Renal pelvis (tissue), 4 donors: ENCODE measurements around the gene EIF2B5. TPM values are rescaled to one million over a fixed set of nuclear protein-coding genes. Genes with fewer than 3 reads are reported as not detected.

Source experiments
- DNase-seq: peaks from one replicate; pipeline ENCODE4 v3.0.0-alpha.2; 2013
- polyA plus RNA-seq, 3 donors: library from polyadenylated mRNA; unstranded; fragments of 120-200 nt; gene quantifications; one replicate each; pipeline ENCODE4 v1.2.1, GENCODE V29; 2013; ENCODE audit not compliant: insufficient read length in 3 of 3

EIF2B5 gene
- polyA plus RNA-seq, 3 donors, result 49.2 to 55.3 (median 55.3) TPM

DNA sequence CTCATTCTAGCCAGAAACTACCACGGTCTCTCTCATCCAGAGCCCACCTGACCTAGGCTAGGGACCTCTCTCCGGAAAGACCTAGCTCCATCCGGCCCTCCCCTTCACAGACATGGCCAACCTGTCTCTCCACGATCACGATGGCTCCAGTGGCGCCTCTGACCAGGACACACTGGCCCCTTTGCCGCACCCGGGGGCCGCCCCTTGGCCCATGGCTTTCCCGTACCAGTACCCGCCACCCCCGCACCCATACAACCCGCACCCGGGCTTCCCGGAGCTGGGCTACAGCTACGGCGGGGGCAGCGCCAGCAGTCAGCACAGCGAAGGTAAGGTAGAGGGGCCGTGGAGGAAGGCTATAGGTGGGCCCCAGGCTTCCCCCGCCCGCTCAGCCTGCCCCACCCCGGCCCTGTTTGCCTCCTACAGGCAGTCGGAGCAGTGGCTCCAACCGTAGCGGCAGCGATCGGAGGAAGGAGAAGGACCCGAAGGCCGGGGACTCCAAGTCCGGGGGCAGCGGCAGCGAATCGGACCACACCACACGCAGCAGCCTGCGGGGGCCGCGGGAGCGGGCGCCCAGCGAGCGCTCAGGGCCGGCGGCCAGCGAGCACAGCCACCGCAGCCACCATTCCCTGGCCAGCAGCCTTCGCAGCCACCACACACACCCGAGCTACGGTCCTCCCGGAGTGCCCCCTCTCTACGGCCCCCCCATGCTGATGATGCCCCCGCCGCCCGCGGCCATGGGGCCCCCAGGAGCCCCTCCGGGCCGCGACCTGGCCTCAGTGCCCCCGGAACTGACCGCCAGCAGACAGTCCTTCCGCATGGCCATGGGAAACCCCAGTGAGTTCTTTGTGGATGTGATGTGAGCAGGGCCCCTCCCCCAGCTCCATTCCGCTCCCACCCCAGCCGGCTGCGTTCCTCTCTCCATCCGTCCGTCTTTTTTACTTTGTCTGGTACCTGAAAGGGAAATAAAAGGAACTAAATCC is 35.0 kb downstream of the EIF2B5 start:
- DNase-seq, result no peak

DNA sequence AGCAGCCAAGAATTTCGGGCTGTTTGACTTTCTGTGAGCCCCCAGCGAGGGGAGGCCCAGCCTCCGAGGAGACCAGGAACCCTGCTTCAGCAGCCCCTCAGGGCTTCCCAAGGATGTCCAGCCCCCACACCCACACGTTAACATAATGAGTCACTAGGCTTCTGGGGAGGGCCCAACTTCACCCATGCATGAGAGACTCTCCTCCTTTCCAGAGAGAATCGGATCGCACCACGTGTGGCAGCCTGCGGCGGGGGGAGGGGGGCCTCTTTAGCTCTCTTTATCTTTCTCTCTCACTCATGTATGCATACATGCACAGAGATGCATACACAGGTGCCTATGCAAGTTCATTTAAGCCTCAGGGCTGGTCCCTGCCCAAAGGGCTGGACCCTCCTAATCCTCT is 36.4 kb downstream of the EIF2B5 start:
- no peak for DNase-seq

DNA sequence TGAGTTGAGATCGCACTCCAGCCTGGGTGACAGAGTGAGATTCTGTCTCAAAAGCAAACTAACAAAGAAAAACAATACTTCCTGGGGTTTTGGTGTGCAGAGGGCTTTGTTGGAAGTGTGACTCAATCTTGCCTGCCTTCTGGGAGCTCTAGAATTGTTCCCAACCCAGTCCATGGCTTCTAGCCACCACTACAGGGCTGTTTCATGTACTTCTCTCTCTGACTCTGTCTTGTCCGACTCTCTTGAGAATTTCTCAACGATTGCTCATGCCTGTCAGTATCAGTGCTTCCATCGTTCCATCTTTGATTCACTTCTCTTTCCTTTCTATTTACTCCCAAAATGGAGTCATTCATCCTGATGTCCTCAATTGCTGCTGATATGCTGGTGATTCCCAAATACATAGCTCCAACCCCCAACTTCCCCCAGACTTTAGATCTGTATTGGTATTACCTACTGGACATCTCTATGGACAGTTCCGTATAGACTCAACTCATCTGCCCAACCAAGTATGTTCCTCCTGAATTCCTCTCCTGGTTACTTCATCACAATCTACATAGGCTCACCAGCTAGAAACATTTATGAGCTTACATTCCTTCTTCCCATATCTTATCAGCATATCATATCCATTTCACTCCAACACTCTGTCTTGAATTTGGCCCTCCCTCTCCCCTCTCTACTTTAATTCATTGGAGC is 37.7 kb downstream of the EIF2B5 start:
- DNase-seq, result no peak

DNA sequence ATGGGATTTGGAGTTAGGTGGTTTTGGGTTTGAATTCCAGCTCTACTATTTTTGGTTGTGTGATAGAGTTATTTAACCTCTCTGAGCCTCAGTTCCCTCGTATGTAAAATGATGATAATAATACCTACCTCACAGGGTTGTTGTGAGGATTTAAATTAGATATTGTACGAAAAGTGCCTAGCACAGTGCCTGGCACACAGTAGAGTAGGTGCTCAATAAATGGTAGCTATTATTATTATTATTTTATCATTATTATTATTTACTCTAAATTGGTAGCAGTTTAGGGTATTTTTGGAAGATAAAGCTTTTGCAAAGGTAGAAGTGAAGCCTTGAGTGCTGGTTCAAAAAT is 38.2 kb downstream of the EIF2B5 start:
- DNase-seq, result no peak

DNA sequence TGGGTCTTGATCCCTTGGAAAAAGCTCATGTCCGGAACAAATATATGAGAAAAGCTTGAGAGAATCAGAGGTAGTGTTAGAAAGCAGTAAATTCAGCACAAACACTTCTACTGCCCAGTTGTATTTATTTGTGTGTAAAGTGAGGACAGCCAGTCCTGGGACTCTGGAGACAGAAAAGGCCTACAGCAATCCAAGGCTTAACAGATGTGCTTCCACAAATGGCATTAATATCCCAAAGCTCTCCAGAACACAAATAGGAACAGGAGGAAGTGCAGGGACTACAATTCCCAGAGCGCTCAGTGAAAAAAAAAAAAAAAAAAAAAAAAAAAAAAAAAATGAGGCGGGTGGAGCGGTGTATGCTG is 39.1 kb downstream of the EIF2B5 start:
- DNase-seq, result no peak

DNA sequence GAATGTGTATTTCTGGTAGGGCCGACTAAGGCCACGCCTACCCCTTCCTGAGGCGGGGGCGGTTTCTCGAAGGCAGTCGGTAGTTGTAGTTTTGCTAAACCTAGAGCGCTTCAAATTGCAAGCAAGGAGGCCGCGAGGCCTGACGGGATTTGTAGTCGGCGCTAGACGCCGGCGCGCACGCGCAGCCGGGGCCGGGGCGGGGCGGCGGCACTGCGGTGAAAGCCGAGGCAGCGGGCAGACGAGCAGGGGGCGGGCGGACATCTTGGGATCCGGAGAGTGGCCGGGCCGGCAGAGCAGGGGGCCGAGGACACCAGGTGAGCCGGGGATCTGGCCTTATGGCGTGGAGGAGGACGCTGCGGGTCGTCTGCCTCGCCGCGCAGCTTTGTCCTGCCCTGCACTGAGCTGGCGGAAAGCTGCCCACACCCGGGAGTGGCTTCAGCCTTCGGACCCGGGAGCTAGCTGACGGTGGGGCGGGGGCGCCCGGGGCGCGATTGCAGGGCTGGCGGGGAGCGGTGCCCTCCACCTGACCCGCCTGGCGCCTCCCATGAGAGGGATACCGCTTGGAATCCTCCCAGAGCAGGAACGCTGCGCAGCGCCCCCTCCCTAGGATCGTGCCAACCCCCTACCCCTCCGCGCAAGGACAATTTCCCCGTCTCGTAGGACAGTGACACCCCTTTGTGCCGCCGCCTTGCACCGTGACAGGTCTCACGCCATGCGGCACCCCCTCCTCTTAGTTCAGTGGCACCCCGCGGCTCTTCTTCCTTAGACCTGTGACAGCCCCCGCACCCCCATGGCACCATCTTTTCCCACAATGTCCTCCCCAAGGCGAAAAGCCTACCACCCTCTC is 39.7 kb downstream of the EIF2B5 start, which contains the start of gene AP2M1:
Gene AP2M1 (plus strand): TSS at position 210 of the 847 bp plus-strand sequence. CDS start 2,139 bp downstream, outside the sequence.
- DNase-seq, result peak; percentile 99

DNA sequence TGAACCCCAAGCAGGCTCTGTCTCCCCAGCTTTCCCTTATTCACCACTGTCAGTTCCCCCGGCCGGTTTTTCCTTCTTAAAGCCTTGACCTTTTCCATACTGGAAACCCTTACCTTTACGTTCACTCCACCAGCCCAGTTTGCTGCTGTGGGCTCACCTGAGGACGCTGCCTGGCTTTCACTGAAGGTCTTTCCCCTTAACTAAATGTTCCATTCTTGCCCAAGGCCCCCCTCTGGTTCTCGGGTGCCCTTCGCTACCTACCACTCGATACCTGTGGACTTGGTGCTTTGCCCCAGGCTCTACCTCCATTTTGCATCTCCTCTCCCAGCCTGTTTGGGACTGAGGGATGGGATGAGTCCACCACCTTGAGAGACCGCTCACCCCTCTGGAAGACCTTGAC is 40.3 kb downstream of the EIF2B5 start:
- DNase-seq, result no peak

DNA sequence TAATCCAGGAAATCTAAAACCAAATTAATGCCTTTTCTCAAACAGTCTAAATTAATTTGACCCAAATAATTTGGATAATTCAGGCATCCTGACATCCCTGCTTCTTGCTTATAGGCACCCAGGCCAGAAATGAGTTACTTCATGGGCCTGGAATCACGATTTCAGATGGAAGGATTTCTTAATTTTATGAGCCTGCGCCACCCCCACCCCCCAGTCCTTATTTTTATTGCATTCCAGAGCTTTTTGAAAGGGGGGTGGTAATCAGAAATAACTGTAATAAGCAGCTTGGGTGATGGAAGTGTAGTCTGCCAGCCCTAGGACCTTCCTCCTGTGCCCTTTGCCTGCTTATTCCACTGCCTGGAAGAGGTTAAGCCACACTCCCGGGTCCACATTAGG is 40.8 kb downstream of the EIF2B5 start:
- DNase-seq, result no peak

DNA sequence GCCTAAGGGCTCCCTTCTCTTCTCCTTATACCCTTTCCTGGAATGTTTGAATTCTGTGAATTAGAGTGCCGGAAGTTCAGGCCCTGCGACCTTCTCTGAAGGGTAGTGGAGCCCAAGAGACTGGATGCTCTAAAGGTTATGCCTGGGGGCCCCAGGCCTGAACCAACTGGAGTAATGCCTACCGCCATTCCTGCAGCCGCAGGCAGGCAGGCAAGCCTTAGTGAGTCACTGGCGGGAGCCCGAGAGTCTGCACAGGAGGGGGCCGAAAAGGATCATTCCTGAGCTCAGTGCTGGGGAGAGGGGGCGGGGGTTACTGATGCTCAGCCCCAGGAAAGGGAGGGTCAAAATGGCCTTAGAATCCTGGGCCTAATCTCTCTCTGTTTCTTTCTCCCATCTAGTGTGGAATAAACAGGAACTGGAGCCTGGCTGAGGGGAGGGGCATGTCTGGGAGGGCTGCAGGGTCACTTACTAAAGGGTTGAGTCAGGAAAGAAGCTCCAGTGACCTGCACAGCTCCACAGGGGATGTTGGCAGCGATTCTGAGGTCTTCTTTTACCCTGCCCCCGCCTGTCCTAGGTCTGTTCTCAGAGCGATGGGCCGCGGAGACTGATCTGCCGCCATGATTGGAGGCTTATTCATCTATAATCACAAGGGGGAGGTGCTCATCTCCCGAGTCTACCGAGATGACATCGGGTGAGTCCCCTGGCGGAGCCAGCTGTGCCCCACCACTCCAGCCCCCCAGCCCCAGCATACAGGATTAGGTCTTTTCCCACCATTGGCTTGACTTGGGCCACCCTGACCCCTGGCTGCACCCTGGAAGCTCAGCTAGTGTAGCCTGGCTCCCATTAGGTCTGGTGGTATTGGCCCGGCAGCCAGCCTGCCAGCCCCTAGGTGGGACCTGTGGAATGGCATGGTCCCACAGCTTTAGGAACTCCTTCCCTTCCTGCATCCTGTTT is 41.5 kb downstream of the EIF2B5 start:
- peak; percentile 50 for DNase-seq

DNA sequence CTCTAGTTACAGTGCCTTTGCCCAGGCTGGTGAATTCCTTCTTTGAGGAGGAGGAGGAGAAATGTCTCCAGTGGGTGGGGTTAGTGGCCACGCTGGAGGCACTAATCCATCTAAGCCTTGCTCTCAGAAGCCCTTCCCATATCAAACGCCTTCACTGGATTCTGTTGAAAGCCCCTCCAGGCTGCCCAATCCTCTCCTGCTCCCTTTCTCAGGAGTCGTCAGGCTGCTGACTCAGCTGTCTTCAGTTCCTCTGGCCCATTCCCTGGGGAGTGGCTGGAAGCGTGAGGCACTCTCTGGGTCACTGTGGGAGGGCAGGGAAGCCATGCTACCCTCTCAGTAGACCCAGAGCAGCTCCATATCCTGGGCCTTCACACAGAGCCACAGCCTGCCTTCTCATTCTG is 42.2 kb downstream of the EIF2B5 start:
- DNase-seq, result no peak

DNA sequence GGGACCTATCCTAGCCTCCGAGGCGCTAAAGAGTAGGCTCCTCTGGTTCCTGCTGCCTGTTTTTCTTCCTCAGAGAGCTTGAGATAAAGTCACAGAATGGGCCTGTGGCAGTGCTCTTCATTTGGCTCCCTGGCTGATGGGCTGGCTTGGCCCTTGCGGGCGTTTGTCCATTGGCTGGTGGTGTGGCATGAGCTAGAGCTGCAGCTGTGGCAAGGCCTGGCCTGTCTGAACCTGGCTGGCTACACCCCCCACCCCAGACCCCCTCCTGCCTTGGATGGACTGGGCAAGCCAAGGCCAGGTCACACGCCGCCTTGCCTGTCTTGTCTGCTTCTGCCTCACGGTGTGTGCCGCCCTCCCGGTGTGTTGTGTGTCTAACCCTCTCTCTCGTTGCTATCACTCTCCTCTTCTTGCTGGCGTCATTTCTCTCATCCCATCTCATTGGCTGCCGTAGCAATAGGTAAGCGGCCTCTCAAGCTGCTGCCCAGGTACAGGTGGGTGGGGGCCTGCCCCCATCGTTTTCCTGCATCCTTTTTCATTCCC is 42.7 kb downstream of the EIF2B5 start:
- DNase-seq, result no peak

DNA sequence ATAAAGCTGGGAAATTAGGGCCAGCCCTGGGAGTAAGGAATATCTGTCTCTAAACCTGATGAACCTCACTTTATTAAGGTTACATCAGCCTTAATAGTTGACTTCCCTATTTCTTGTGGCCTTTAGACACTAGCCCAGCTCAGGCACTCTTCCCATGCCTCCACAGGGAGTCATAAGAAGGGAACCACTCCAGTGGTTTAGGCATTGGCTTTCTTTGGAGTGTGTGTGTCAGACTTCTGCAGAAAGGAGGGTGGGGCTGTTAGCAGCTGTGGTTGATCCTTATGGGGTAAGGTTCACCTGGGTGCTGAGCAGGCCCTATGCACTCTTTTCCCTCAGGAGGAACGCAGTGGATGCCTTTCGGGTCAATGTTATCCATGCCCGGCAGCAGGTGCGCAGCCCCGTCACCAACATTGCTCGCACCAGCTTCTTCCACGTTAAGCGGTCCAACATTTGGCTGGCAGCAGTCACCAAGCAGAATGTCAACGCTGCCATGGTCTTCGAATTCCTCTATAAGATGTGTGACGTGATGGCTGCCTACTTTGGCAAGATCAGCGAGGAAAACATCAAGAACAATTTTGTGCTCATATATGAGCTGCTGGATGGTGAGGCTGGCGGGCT is 43.5 kb downstream of the EIF2B5 start:
- no peak for DNase-seq

DNA sequence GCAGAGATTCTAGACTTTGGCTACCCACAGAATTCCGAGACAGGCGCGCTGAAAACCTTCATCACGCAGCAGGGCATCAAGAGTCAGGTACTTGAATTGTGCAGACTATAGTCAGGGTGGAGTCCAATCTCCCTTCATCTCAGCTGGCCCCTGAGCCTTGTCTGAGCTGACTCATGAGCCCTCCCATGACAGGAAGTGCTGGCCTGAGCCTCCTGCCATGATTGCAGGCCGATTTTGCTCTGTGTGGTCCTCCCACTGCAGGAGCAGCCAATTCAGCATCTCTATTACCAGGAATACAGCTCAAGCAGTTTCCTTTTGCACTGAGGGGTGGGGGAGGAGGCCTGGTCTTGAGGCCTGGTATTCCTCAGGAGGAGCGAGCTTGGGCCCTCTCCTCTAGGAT is 45.0 kb downstream of the EIF2B5 start:
- no peak for DNase-seq

DNA sequence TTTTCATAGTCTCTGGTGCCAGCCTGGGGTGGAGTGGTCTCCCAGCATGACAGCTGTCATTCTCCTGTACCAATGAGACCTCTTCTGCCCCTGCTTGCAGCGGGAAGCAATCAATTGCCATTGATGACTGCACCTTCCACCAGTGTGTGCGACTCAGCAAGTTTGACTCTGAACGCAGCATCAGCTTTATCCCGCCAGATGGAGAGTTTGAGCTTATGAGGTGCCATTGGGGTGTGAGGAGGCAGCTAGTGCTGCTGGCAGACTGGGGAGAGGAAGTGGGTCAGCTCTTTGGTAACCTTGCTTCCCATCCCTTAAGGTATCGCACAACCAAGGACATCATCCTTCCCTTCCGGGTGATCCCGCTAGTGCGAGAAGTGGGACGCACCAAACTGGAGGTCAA is 46.4 kb downstream of the EIF2B5 start:
- no peak for DNase-seq

DNA sequence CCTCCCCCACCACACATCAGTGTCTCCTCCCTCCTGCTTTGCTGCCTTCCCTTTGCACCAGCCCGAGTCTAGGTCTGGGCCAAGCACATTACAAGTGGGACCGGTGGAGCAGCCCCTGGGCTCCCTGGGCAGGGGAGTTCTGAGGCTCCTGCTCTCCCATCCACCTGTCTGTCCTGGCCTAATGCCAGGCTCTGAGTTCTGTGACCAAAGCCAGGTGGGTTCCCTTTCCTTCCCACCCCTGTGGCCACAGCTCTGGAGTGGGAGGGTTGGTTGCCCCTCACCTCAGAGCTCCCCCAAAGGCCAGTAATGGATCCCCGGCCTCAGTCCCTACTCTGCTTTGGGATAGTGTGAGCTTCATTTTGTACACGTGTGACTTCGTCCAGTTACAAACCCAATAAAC is 48.5 kb downstream of the EIF2B5 start:
- no peak for DNase-seq

DNA sequence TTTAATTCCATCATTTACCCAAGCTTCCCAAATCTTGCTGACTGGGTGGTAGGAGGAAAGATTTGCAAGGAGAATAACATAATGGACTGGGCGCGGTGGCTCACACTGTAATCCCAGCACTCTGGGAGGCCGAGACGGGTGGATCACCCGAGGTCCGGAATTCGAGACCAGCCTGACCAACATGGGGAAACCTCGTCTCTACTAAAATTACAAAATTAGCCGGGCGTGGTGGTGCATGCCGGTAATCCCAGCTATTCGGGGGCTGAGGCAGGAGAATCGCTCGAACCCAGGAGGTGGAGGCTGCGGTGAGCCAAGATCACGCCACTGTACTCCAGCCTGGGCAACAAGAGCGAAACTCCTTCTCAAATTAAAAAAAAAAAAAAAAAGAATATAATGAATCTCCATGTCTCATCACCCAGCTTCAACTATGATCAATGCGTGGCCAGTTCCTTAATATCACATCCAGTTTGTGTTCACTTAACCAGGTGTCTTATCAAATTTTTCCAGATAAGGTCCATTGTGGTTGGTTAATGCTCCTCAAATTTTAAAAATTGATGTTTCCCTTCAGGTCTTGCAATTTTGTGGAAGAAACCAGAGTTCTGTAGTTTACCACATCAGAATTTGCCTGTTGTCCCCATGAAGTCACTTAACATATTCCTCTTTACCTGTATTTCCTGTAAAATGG is 49.5 kb downstream of the EIF2B5 start:
- no peak for DNase-seq

DNA sequence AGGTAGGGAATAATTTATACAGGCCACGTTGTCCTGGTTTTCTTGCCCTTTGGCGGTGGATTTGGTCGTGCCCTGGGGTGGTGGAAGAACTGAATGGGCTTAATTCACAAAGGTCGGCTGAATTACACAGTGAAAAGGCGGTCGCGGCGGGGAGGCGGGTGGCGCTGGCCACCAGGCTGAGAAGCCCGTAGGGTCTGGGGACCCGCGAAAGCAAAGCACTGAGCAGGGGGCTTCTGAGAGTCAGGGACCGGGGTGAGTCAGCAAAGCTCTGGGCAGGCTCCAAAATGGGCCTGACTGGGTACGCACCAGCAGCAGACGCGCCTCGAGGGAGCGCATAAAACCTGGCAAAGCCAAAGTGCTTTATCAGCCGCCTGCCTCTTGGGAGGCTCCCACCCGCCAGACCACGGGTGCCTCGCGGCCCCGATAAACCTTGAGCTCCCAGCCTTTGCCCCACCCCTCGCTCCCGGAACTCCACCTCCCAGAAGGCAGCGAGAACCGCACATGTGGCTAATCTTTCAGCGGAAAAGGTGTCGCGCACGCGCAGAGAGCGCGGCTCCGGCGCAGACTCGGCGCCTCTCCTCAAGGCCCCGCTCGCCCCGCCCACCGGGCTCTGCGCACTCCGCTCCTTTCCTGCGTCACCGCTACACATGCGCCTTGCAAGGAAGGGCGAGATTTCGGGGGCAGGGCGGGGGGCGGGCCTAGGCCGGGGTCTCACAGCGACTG is 50.5 kb downstream of the EIF2B5 start:
- DNase-seq, result peak; percentile 99

DNA sequence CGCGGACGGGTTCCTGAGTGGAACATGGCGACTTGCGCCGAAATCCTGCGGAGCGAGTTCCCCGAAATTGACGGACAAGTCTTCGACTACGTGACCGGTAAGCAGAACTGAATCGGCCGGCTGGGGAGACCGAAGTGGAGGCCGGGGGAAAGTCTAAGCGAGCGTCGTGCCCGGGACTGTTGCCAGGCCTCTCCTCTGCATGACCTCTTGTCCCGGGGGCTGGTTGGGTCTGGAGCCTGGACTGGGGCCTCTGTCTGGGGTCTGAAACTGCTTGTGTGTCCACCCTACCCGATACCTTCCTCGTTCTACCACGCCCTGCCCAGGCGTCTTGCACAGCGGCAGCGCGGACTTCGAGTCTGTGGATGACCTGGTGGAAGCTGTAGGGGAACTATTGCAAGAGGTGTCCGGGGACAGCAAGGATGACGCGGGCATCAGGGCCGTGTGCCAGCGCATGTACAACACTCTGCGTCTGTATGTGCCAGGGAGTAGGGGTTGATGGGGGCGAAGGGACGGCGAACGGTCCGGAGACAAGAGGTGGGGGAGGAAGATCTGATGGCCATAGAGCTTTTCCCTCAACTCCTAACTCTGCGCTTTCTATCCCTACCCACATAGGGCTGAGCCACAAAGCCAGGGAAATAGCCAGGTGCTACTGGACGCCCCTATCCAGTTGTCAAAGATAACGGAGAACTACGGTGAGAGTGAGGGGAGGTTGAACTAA is 51.2 kb downstream of the EIF2B5 start, which contains the start of gene ABCF3:
Gene ABCF3 (plus strand): TSS at position 16 of the 718 bp plus-strand sequence. CDS start 9 bp downstream, at position 25.
- no peak for DNase-seq
